Loucy (cell line): ENCODE results near the gene INTS1.

Source experiments
- H2AFZ ChIP-seq: fragments of 200-600 bp; sonication (generic); 2 replicates; pipeline ENCODE4 v1.6.0; 2016; ENCODE audit warnings: antibody characterized with exemption, mild to moderate bottlenecking, low read length, moderate library complexity
- H3F3A ChIP-seq: fragments of 200-600 bp; 2 replicates; pipeline ENCODE4 v1.6.0; 2016; ENCODE audit warnings: antibody characterized with exemption, low read depth, mild to moderate bottlenecking
- H3K27me3 ChIP-seq: fragments of 200-600 bp; sonication (generic); 2 replicates; pipeline ENCODE4 v1.6.1; 2014; ENCODE audit warnings: low read length, mild to moderate bottlenecking; ENCODE audit not compliant: insufficient read depth, poor library complexity, severe bottlenecking
- H3K36me3 ChIP-seq: fragments of 200-600 bp; sonication (generic); 2 replicates; pipeline ENCODE4 v1.6.1; 2016; ENCODE audit warnings: low read length; ENCODE audit not compliant: insufficient read depth
- H3K4me1 ChIP-seq: fragments of 200-600 bp; sonication (generic); 2 replicates; pipeline ENCODE4 v1.5.1; 2014; ENCODE audit warnings: low read length, mild to moderate bottlenecking; ENCODE audit not compliant: insufficient read depth, poor library complexity, severe bottlenecking
- H3K4me2 ChIP-seq: fragments of 200-600 bp; sonication (generic); 2 replicates; pipeline ENCODE4 v1.6.0; 2014; ENCODE audit warnings: antibody characterized with exemption, low read length, low read depth, mild to moderate bottlenecking; ENCODE audit not compliant: poor library complexity, severe bottlenecking
- H3K4me3 ChIP-seq: fragments of 200-600 bp; sonication (generic); 2 replicates; pipeline ENCODE4 v1.5.1; 2014; ENCODE audit warnings: low read length, mild to moderate bottlenecking, mixed read lengths; ENCODE audit not compliant: poor library complexity, severe bottlenecking
- H3K79me2 ChIP-seq: fragments of 200-600 bp; sonication (generic); 2 replicates; pipeline ENCODE4 v1.6.1; 2014; ENCODE audit warnings: low read length; ENCODE audit not compliant: insufficient read depth
- H3K9ac ChIP-seq: fragments of 200-600 bp; sonication (generic); 2 replicates; pipeline ENCODE4 v1.6.0; 2014; ENCODE audit warnings: mild to moderate bottlenecking, low read depth, low read length, moderate library complexity; ENCODE audit not compliant: poor library complexity, severe bottlenecking
- H3K9me2 ChIP-seq: fragments of 200-600 bp; sonication (generic); replicated peaks from 2 replicates; pipeline ENCODE4 v1.6.1; 2016; ENCODE audit warnings: low read depth, low read length, mixed read lengths
- H3K9me3 ChIP-seq: fragments of 200-600 bp; sonication (generic); 2 replicates; pipeline ENCODE4 v1.6.1; 2014; ENCODE audit warnings: mild to moderate bottlenecking, antibody characterized with exemption, low read length, low read depth; ENCODE audit not compliant: insufficient read depth
- H4K20me1 ChIP-seq: fragments of 200-600 bp; sonication (generic); 2 replicates; pipeline ENCODE4 v1.6.0; 2014; ENCODE audit warnings: antibody characterized with exemption, low read length, mild to moderate bottlenecking; ENCODE audit not compliant: insufficient read depth, poor library complexity, severe bottlenecking
- CTCF ChIP-seq: fragments of 200-600 bp; sonication (generic); conservative IDR thresholded peaks from 2 replicates; pipeline ENCODE4 v1.5.1; 2014; ENCODE audit warnings: mild to moderate bottlenecking, antibody characterized with exemption, low read length
- EZH2phosphoT487 ChIP-seq: fragments of 200-600 bp; IDR thresholded peaks from 2 replicates; pipeline ENCODE4 v1.6.1; 2018; ENCODE audit warnings: antibody characterized with exemption, mild to moderate bottlenecking, moderate library complexity, borderline replicate concordance

The INTS1 gene

GRCh38 chr7:1454542-1454941 is 49.6 kb downstream of the INTS1 start:
- H3K36me3 ChIP-seq = no peaks in the 10 kb centered on the region
- peak overlapping the region; percentile 27 for H3K9ac ChIP-seq
- H2AFZ ChIP-seq = no peak overlapping the region
- no peaks in the 10 kb centered on the region for H3K9me3 ChIP-seq
- TF ChIP-seq CTCF = no peak
- H3K9me2 ChIP-seq = no peaks in the 10 kb centered on the region
- no peak overlapping the region for H3K4me3 ChIP-seq
- no peaks in the 10 kb centered on the region for H4K20me1 ChIP-seq
- H3F3A ChIP-seq = no peaks in the 10 kb centered on the region
- peaks cover 4% of the 10 kb centered on the region; the same call in 1 of the 2 replicates for H3K79me2 ChIP-seq
- H3K4me1 ChIP-seq = peaks cover 33% of the 10 kb centered on the region
- no peak overlapping the region for H3K4me2 ChIP-seq
- H3K27me3 ChIP-seq = no peaks in the 10 kb centered on the region

- no peak overlapping the region for H2AFZ ChIP-seq
- no peaks in the 10 kb centered on the region for H3F3A ChIP-seq
- no peak overlapping the region for H3K4me2 ChIP-seq
- H3K9me3 ChIP-seq = no peaks in the 10 kb centered on the region
- no peaks in the 10 kb centered on the region for H3K36me3 ChIP-seq
- H3K27me3 ChIP-seq = no peaks in the 10 kb centered on the region
- H4K20me1 ChIP-seq = no peaks in the 10 kb centered on the region
- H3K9me2 ChIP-seq = no peaks in the 10 kb centered on the region
- no peak overlapping the region for H3K9ac ChIP-seq
- H3K79me2 ChIP-seq = no peaks in the 10 kb centered on the region; the same call in 1 of the 2 replicates
- no peak overlapping the region for H3K4me3 ChIP-seq
- peaks cover 13% of the 10 kb centered on the region for H3K4me1 ChIP-seq
- TF ChIP-seq CTCF = no peak
- no peak for TF ChIP-seq EZH2phosphoT487
Measured at GRCh38 chr7:1452205-1452604, 52.0 kb downstream of the INTS1 start.

GRCh38 chr7:1450987-1451386 is 53.2 kb downstream of the INTS1 start:
- H3K4me1 ChIP-seq = peaks cover 7% of the 10 kb centered on the region
- no peaks in the 10 kb centered on the region; the same call in 1 of the 2 replicates for H3K79me2 ChIP-seq
- H3K4me2 ChIP-seq = no peak overlapping the region

More at GRCh38 chr7:1450987-1451386, 53.2 kb downstream of the INTS1 start:
- Histone ChIP-seq H3K36me3 (no peaks in the 10 kb centered on the region), H3K9ac (no peak overlapping the region), H3K27me3 (no peaks in the 10 kb centered on the region), H3F3A (no peaks in the 10 kb centered on the region), H2AFZ (no peak overlapping the region), H3K9me2 (no peaks in the 10 kb centered on the region), H3K4me3 (no peak overlapping the region), H4K20me1 (no peaks in the 10 kb centered on the region), H3K9me3 (no peaks in the 10 kb centered on the region)
- TF ChIP-seq EZH2phosphoT487 (no peak), CTCF (no peak)
